ENCODE results near the gene TRIM24. TPM values are rescaled to one million over a fixed set of nuclear protein-coding genes. Genes with fewer than 3 reads are reported as not detected.
"Not testable (repeated sequence)": the region's sequence is repeated elsewhere in the genome, so short reads cannot be mapped to it uniquely, and the experiment has no call there.

The TRIM24 gene
- total and polyA plus RNA-seq, 7 donors: 4.7 to 21.4 (median 15.0) TPM

- Histone ChIP-seq H3K9me3 (peaks cover 13% of the 10 kb centered on the region), H3K27me3 (ENCODE audit: insufficient read depth in 3 of 3, low read length in 2 of 3) (no peaks in the 10 kb centered on the region), H3K4me3 (no peak overlapping the region), H3K27ac (no peak overlapping the region), H3K4me1 (no peaks in the 10 kb centered on the region), H3K36me3 (ENCODE audit: insufficient read depth in 1 of 2, low read depth in 1 of 2) (peaks cover 5 to 32% of the 10 kb centered on the region in 2 donors)
- 96 to 98% (median 97%) methylated on average over 7 of the region's 7 CpGs for WGBS, 3 donors
- intact Hi-C loops (cut with DNase I): no loop called here
- ATAC-seq (no peak), DNase-seq (no peak)
- TF ChIP-seq, protein P1, sequence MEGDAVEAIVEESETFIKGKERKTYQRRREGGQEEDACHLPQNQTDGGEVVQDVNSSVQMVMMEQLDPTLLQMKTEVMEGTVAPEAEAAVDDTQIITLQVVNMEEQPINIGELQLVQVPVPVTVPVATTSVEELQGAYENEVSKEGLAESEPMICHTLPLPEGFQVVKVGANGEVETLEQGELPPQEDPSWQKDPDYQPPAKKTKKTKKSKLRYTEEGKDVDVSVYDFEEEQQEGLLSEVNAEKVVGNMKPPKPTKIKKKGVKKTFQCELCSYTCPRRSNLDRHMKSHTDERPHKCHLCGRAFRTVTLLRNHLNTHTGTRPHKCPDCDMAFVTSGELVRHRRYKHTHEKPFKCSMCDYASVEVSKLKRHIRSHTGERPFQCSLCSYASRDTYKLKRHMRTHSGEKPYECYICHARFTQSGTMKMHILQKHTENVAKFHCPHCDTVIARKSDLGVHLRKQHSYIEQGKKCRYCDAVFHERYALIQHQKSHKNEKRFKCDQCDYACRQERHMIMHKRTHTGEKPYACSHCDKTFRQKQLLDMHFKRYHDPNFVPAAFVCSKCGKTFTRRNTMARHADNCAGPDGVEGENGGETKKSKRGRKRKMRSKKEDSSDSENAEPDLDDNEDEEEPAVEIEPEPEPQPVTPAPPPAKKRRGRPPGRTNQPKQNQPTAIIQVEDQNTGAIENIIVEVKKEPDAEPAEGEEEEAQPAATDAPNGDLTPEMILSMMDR (IDR thresholded peaks at IDR 0.05): no peak
Observed at GRCh38 chr7:138521837-138522461, 61.9 kb downstream of the TRIM24 start.

GRCh38 chr7:138524259-138524658 is 64.2 kb downstream of the TRIM24 start:
- intact Hi-C loops (cut with DNase I): no loop called here
- no peak overlapping the region for H3K27ac ChIP-seq
- H3K9me3 ChIP-seq: peaks cover 27% of the 10 kb centered on the region
- no peak for DNase-seq
- no peaks in the 10 kb centered on the region for H3K27me3 ChIP-seq (ENCODE audit: insufficient read depth in 3 of 3, low read length in 2 of 3)
- H3K36me3 ChIP-seq (ENCODE audit: insufficient read depth in 1 of 2, low read depth in 1 of 2): peaks cover 2 to 40% of the 10 kb centered on the region in 2 donors
- H3K4me1 ChIP-seq: no peaks in the 10 kb centered on the region
- TF ChIP-seq, protein P1 (IDR thresholded peaks at IDR 0.05): no peak
- 97 to 98% (median 98%) methylated on average over 2 of the region's 2 CpGs for WGBS, 3 donors
- no peak for ATAC-seq
- no peak overlapping the region for H3K4me3 ChIP-seq

GRCh38 chr7:138525757-138526156 is 65.7 kb downstream of the TRIM24 start:
- intact Hi-C loops (cut with DNase I): no loop called here
- Histone ChIP-seq H3K4me1 (no peaks in the 10 kb centered on the region), H3K4me3 (no peak overlapping the region), H3K9me3 (peaks cover 27% of the 10 kb centered on the region), H3K36me3 (ENCODE audit: insufficient read depth in 1 of 2, low read depth in 1 of 2) (peaks cover 0 to 34% of the 10 kb centered on the region in 2 donors), H3K27ac (no peak overlapping the region), H3K27me3 (ENCODE audit: insufficient read depth in 3 of 3, low read length in 2 of 3) (no peaks in the 10 kb centered on the region)
- DNase-seq (no peak), ATAC-seq (no peak)
- 94 to 96% (median 96%) methylated on average over 3 of the region's 3 CpGs for WGBS, 3 donors
- TF ChIP-seq, protein P1 (IDR thresholded peaks at IDR 0.05): no peak

DNA sequence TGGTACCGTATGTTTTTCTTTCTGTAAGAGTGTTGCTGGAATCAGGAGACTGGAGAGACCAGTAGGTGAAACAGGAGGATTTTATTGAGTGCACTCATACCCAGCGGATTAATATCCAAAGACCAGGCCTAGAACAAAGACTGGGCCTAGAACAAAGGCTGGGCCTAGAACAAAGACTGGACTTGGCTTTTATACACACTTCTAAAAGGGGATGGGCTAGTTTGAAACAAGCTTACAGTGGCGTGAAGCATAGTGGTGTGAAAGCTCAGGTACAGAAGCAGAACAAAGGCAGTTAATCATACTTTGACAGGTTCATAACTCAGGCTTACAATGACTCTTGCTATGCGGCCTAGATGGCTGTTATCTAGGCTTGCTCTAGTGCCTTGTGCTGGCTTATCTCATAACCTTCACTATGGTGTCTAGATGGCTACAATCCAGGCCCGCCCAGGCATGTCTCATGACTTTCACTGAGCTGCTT is 67.7 kb downstream of the TRIM24 start:
- intact Hi-C loops (cut with DNase I): no loop called here
- Histone ChIP-seq H3K4me3 (no peak overlapping the region), H3K4me1 (no peaks in the 10 kb centered on the region), H3K9me3 (peaks cover 27% of the 10 kb centered on the region), H3K27me3 (ENCODE audit: insufficient read depth in 3 of 3, low read length in 2 of 3) (no peaks in the 10 kb centered on the region), H3K27ac (no peak overlapping the region), H3K36me3 (ENCODE audit: insufficient read depth in 1 of 2, low read depth in 1 of 2) (peaks cover 0 to 31% of the 10 kb centered on the region in 2 donors)
- WGBS, 3 donors: 95 to 96% (median 96%) methylated on average over 5 of the region's 5 CpGs
- ATAC-seq (no peak), DNase-seq (no peak)
- TF ChIP-seq, protein P1 (IDR thresholded peaks at IDR 0.05): no peak

GRCh38 chr7:138536833-138537232 is 76.8 kb downstream of the TRIM24 start:
- H3K36me3 ChIP-seq (ENCODE audit: insufficient read depth in 1 of 2, low read depth in 1 of 2): peaks cover 2 to 30% of the 10 kb centered on the region in 2 donors
- intact Hi-C loops (cut with DNase I); H3K27ac ChIP-seq; H3K4me3 ChIP-seq; H3K9me3 ChIP-seq; ATAC-seq; DNase-seq; H3K4me1 ChIP-seq; H3K27me3 ChIP-seq (ENCODE audit: insufficient read depth in 3 of 3, low read length in 2 of 3): not testable (repeated sequence)
- WGBS, 3 donors: 92 to 98% (median 97%) methylated on average over 19 to 20 of the region's 20 CpGs
